GM12878 (cell line): Measurements from ENCODE around the gene WASF2.

Experiments used
- BHLHE40 ChIP-seq, 2 experiments: fragments of 450-650 bp in 1 of 2; IDR thresholded peaks; 2 replicates each; pipeline ENCODE4 v1.6.1; 2011 to 2017; ENCODE audit warnings: low read depth in 2 of 2, borderline replicate concordance in 1 of 2, improper control_type of control experiment in 1 of 2, low read length in 1 of 2, mild to moderate bottlenecking in 1 of 2
- CTCF ChIP-seq, 3 experiments: IDR thresholded peaks in 2 of 3; conservative IDR thresholded peaks in 1 of 3; 2 replicates each; pipeline ENCODE4 v1.5.1; 2011; ENCODE audit warnings: low read depth in 3 of 3, low read length in 3 of 3, mild to moderate bottlenecking in 3 of 3, control low read depth in 2 of 3, moderate library complexity in 2 of 3, inconsistent platforms in 1 of 3, mixed read lengths in 1 of 3; ENCODE audit not compliant: control insufficient read depth in 2 of 3, insufficient read depth in 1 of 3; ENCODE audit errors: extremely low read depth in 1 of 3
- EZH2 ChIP-seq: IDR thresholded peaks from 2 replicates; pipeline ENCODE4 v1.6.1; 2012; ENCODE audit warnings: low read depth, mild to moderate bottlenecking, control low read depth, inconsistent platforms, low read length, borderline replicate concordance; ENCODE audit not compliant: control insufficient read depth
- FOXM1 ChIP-seq: IDR thresholded peaks from 2 replicates; pipeline ENCODE4 v1.6.1; 2012; ENCODE audit warnings: low read depth, mild to moderate bottlenecking, inconsistent platforms, low read length, moderate library complexity
- POLR2AphosphoS2 ChIP-seq: IDR thresholded peaks from 2 replicates; pipeline ENCODE4 v1.6.1; 2011; ENCODE audit warnings: low read depth, mild to moderate bottlenecking, low read length, improper control_type of control experiment, moderate library complexity
- TCF12 ChIP-seq: IDR thresholded peaks from 2 replicates; pipeline ENCODE4 v1.6.1; 2011; ENCODE audit warnings: low read depth, mild to moderate bottlenecking, low read length
- YY1 ChIP-seq: IDR thresholded peaks from 2 replicates; pipeline ENCODE4 v1.6.1; 2011; ENCODE audit warnings: low read depth, mild to moderate bottlenecking, low read length
- ZNF24 ChIP-seq: fragments of 450-650 bp; IDR thresholded peaks from 2 replicates; pipeline ENCODE4 v1.6.1; 2017; ENCODE audit warnings: antibody characterized with exemption, mild to moderate bottlenecking
- ZNF622 ChIP-seq: fragments of 450-650 bp; IDR thresholded peaks from 2 replicates; pipeline ENCODE4 v1.6.1; 2017; ENCODE audit warnings: mild to moderate bottlenecking, inconsistent platforms

DNA sequence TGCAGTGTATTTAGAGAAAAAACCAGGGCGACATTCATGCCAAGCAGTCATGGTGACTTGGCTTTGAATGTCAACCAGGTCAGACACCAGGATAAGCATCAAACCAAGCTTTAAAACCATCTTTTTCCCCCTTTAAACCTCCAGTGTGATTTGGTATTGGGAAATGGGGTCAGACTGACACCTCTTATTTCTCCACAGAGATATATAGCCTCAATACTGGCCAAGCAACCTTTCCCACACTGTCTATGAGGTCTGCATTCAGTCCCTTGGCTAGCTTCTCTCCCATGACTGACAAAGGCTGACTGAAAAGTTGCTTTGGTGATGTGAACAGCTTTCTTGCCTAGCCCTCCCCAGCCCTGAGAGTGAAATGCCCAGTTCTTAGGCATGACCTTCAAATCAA lies 75.9 kb downstream of the WASF2 start:
- no peak for TF ChIP-seq TCF12
- no peak for TF ChIP-seq POLR2AphosphoS2
- TF ChIP-seq FOXM1 = no peak
- no peak for TF ChIP-seq YY1
- no peak for TF ChIP-seq CTCF (IDR thresholded peaks at IDR 0.05 in 2 of 3, conservative IDR thresholded peaks at IDR 0.05 in 1 of 3; ENCODE audit: control insufficient read depth in 2 of 3, extremely low read depth in 1 of 3, insufficient read depth in 1 of 3, low read depth in 3 of 3, low read length in 3 of 3)
- TF ChIP-seq ZNF24 = no peak
- no peak for TF ChIP-seq ZNF622
- TF ChIP-seq BHLHE40 (IDR thresholded peaks at IDR 0.05; ENCODE audit: borderline replicate concordance in 1 of 2, low read depth in 2 of 2, low read length in 1 of 2) = no peak
- TF ChIP-seq EZH2 = no peak
